HL-60/S4 treated with retinoic acid at 250 ng/mL for 4 days and 3 days (cell line): ENCODE data around the gene IL11.

Source experiments
- in situ Hi-C: fragments of 300-500 bp; cut with MboI; formaldehyde crosslinking; loops from 2 replicates; pipeline ENCODE4 v1.7.0; 2022; ENCODE audit warnings: low sequenced_read_pairs

Gene IL11

DNA sequence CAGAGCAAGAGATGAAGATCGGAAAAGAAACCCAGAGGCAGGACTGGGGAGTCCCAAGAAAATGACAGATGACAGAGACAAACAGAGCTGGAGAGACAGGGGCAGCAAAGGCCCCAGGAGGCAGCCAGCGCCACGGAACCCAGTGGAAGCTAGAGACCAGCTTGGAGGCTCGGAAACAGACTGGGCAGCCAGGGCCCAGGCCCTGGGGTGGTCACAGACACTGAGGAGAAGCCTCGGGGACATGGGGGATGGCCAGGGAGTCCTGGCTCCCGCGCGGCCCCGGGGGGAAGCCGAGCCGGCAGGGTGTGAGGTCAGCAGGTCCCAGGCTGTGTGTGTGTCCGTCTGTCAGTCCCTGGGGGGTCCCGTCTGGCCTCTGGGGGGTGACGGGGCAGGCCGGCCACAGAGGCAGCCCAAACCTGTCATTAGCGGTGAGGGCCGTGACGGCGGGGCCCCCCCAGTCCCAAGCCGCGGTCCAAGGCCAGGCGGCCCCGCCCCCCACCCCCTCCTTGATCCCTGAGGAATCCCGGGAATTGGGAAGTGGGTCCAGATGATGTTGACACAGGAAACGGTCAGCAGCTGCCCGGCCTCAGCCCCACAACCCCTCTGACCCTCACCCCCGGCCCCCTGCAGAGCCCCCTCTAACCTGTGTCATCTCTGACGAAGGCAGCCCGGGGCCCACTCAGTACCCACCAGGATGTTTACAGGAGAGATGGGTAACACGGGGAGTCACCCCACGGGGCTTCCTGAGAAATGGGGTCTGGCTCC lies 3.9 kb upstream of the IL11 start:
- in situ Hi-C loops = no loop called here

GRCh38 chr19:55373306-55373992 lies 3.2 kb upstream of the IL11 start:
- in situ Hi-C loops = no loop called here

DNA sequence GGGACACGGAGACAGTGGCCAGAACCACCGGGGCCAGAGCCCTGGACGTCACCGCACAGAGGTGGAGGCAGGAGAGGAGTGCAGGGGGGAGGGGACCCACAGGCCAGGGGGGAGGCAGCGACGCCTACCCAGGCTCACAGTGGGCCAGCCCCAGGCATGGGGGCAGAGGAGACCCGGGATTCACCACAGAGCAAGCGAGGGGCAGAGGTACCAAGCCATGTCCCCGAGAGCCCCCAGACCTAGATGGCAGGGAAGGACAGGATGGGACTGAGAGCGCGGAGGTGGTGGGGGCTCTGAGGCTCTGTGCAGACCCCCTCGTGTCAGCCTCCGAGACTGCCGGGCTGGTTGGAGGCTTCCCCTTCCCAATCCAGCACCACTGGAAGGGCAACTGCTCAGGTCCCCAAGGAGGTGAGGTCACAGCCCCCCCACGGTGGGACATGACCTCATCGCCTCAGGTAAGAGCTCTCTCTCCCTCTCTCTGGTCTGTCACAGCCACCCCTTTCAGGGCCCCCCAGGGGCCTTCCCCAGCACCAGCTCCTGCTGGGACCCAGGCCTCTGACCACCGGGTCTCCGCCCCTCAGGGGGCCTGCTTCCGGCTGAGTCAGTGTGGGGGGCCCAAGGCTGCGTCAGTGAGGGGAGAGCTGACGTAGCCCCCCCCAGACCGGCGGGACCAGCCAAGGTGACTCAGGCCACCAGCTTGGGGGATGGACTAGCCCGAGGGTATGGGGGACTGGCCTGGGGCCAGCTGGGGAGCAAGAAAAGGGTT lies 2.2 kb upstream of the IL11 start:
- in situ Hi-C loops = no loop called here

GRCh38 chr19:55369653-55370304 lies 484 bp downstream of the IL11 start:
- in situ Hi-C loops = no loop called here

DNA sequence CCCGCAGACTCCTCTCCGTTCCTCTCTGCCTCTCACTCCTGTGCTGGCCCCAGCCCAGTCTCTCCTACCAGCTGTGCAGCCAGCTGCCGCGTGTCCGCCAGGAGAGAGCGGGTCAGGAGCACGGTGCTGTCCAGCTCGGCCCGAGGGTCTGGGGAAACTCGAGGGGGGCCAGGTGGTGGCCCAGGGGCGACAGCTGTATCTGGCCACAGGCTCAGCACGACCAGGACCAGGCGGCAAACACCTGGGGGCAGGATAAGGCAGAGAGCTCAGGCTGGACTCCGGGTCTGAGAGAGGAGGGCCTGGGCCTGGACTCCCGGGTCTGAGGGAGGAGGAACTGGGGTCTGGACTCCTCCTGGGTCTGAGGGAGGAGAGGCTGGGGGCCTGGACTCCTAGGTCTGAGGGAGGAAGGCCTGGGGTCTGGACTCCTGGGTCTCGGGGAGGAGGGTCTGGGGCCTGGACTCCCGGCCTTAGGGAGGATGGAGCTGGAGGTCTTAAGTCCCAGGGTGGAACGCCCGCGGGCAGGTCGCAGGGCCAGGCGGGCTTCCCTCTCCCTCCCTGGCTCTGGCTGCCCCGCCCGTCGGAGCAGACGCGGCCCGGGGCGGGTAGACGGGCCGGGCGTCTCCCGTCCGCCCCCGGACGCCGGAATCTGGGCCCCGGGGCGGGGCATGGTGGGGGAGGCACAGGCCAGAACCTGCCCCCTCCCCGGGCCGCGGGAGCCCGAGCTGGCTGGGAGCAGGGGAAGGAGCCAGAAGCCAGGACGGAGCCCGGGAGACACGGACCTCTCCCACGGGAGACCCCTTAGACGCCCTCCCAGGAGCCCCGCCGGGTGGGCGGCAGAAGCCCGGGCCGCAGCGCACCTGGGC lies 1.3 kb downstream of the IL11 start:
- in situ Hi-C loops = no loop called here

- in situ Hi-C loops = no loop called here
Measured at GRCh38 chr19:55368106-55368505, 2.2 kb downstream of the IL11 start.

GRCh38 chr19:55366790-55367189 lies 3.5 kb downstream of the IL11 start:
- in situ Hi-C loops = no loop called here

DNA sequence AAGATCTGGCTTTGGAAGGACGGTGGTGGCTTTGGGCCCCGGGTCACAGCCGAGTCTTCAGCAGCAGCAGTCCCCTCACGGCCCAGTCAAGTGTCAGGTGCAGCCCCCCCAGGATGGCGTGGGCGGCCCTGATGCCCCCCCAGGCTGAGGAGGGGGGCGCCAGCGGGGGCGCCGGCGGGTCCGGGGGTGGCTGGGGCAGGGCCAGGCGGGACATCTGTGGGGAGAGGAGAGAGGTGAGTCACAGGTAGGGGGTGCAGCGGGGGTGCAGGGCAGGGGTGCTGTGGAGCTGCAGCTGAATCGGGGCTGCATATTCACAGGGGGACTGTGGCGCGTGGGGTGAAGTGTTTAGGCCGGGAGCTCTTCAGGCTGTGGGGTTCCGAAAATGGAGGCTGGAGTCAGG lies 4.3 kb downstream of the IL11 start:
- in situ Hi-C loops = no loop called here

DNA sequence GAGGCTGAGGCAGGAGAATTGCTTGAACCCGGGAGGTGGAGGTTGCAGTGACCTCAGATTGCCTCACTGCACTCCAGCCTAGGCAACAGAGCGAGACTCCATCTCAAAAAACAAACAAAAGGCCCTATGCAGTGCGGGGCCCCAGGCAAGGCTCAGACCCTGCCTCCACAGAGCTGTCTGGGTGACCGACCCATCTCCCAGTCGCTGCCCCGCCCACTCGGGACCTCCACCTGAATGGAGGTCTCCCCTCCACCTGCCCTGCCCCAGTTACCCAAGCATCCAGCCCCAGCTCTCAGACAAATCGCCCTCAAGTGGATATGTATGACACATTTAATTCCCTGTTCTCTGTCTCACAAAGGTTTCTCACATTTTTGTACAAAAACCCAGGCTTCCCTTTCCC lies 5.0 kb downstream of the IL11 start:
- in situ Hi-C loops = no loop called here

DNA sequence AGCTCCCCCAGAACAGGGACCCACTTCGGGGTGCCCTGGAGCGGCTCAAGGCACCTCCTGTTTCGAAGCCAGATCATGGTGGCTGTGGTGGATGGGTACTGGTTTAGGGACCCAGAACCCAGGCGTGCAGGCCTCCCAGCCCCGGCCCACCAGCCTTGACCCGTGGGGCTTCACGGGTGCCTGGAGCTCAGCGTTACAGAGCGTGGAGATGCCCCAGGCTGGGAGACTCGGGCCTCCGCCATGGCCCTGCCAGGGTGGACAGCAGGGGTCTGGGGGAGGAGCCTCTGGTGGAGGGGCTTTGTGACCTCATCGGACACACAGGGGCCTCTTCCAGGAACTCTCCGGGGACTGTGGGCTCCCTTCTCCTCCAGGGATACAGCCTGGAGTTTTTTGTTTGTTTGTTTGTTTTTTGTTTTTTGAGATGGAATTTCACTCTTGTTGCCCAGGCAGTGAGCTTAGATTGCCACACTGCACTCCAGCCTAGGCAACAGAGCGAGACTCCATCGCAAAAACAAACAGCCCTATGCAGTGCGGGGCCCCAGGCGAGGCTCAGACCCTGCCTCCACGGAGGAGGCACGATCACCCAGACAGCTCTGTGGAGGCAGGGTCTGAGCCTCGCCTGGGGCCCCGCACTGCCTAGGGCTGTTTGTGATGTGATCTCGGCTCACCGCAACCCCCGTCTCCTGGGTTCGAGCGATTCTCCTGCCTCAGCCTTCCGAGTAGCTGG lies 7.1 kb downstream of the IL11 start, which contains the start of gene GARIN5B:
TSS of gene GARIN5B (minus strand) at position 271 of the 727 bp plus-strand sequence. CDS start at position 77, 194 bp downstream.
- in situ Hi-C loops = no loop called here

- in situ Hi-C loops = no loop called here
Measured at GRCh38 chr19:55362174-55362989, 7.9 kb downstream of the IL11 start.

DNA sequence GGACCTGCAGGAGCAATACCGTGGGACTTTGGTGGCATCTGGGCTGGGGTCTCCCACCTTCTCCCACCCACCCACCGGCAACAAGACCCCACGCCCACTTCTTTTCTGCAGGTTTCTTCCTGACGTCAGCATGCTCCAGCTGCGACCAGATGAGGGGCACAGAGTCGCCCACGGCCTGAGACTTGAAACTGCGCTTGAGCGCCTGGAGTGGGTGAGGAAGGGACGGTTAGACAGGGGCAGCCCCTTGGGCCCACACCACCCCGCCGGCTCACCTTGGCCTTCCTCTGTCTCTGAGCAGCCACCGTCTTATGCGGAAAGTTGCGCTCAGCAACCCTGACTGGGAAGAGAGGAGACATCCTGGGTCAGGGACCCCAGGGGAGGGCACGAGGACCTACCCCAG lies 9.4 kb downstream of the IL11 start:
- in situ Hi-C loops = no loop called here

DNA sequence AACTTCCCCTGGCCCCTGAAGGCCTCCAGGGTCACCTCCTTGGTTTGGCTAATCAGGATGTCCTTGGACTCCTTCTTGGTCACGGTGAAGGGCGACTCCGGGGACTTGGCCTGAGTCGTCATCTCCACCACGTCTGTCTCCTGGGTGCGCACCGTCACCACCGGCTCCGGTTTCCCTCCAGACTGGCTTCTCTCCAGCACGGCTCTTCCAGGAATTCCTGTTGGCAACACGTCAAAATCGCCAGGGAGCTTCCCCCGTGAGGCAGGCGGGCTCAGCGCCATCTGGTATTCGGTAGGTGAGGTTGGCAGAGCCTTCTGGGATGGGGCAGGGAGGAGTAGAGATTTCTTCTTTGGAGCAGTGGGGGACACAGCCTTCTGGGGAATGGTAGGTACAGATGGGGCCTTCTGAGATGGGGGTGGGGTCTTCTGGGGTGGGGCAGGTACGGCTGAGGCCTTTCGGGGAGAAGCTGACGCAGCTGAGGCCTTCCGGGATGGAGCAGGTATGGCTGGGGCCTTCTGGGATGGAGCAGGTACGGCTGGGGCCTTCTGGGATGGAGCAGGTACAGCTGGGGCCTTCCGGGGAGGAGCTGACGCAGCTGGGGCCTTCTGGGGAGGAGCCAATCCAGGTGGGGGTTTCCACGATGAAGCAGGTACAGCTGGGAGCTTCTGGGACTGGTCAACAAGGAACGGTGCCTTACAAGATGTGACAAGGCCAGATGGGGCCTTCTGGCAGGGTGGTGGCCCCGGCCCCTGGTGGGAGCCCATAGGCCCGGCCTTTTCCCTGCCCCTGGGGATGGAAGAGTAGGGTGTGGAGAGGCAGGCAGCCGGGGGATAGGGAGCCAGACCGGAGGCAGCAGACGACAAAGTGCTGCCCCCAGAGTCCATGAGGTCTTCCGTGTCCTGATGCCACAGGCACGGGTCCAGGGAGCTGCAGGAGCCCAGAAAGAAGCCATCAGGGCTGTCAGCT lies 11.0 kb downstream of the IL11 start:
- in situ Hi-C loops = no loop called here

GRCh38 chr19:55358493-55358892 lies 11.8 kb downstream of the IL11 start:
- in situ Hi-C loops = no loop called here

DNA sequence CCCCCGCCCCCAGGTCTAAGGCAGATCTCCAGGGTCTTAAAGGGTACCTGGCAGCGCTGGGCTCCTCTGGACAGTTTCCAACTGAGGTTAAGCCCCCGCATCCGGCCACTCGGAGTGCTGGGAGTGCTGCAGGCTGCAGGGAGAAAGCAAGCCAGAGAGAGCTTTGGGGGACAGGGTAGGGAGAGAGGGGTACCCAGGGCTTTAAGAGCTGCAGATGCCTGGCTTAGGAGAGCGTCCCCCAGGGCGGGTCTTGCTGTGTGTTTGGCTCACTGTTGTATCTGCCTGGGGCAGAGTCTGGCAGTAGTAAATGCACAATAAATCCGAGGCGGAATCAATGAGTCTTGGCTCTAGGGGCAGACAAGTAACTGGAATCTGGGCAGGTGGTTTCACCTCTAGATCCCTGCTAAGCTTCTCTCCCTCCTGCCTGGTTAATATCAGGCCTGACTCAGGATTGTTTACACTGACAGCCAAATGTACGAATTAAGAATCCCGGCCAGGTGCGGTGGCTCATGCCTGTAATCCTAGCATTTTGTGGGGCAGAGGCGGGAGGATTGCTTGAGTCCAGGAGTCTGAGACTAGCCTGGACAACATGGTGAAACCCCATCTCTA lies 14.9 kb downstream of the IL11 start:
- in situ Hi-C loops = no loop called here

DNA sequence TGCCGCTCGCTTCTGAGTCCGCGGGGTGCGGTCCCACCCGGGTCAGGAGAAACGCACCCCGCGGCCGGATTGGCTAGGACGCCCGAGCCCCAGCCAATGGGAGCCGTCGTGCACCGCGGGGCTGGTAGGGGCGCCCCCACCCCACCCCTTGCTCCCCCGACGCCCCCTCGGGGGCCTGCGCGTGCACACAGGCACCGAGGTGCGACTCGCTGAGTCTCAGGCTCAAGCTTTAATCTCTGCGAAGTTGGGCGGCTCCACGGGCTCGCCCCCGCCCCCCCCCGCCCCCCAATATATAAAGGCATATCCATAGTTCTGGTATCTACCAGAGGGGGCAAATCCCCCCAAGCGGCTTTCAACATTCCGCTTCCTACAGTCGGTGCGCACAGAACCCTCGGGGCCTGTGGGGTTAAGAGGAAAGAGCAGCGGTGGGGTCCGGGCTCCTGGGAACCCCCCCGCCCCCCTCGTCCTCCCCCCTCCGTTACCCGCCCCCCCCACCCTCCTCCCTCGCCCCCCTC lies 15.5 kb downstream of the IL11 start, which contains the start of gene COX6B2:
TSS of gene COX6B2 (minus strand) at position 22 of the 515 bp plus-strand sequence. CDS start 198 bp downstream, outside the sequence.
- in situ Hi-C loops = no loop called here
